Fibroblast of skin of scalp (primary cell): Measurements from ENCODE around the gene TRIM74.
"Not testable (repeated sequence)": the region's sequence is repeated elsewhere in the genome, so short reads cannot be mapped to it uniquely, and the experiment has no call there.

Experiments used
- DNase-seq: peaks from one replicate; pipeline ENCODE4 v3.0.0-alpha.2; 2013

TRIM74 gene

DNA sequence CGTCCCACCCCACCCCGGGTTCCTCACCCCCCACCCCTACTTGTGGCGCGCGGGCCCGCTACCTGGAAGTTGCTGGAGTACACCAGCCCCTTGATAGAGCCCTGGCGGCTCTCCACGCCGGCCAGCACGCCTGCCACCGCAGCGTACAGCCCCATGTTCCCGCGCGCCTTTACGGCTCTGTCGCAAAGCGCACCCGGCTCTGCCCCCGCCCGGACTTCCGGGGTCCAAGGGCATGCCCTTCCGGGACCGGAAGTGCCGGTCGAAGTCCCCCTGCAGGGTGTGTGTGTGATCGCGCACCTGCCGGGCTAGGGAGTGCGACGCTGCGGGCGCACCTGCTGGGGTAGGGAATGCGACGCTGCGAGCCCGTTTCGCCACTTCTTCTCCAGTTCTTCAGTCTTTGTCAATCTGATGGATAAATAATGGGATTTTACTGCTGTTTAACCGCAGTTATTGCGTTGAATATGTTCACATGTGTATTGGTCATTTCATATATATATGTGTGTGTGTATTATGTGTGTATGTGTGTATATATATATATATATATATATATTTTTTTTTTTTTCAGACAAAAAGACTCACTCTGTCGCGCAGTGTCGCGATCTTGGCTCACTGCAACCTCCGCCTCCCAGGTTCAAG is 14.6 kb downstream of the TRIM74 start:
- DNase-seq = not testable (repeated sequence)

GRCh38 chr7:72953901-72954562 is 15.2 kb downstream of the TRIM74 start:
- DNase-seq = not testable (repeated sequence)

DNA sequence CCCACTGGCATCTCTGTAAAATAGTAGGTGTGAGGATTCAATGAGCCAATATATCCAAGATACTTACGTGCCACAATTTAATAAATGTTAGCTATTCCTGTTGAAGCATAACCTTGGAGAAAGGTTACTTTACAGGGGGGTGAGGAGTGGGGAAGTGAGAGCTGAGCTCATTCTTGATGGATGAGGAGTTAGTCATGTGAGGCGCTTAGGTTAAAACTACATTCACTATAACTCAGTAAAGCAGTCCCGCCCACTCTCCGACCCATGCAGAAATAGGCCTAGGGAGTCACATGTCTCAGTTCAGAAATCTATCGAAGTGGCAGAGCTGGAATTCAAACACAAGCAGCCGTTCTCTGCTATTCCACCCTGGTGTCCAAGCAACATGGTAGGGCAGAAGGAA is 18.8 kb downstream of the TRIM74 start:
- DNase-seq = not testable (repeated sequence)

- DNase-seq = not testable (repeated sequence)
Observed at GRCh38 chr7:72949686-72950085, 19.6 kb downstream of the TRIM74 start.

DNA sequence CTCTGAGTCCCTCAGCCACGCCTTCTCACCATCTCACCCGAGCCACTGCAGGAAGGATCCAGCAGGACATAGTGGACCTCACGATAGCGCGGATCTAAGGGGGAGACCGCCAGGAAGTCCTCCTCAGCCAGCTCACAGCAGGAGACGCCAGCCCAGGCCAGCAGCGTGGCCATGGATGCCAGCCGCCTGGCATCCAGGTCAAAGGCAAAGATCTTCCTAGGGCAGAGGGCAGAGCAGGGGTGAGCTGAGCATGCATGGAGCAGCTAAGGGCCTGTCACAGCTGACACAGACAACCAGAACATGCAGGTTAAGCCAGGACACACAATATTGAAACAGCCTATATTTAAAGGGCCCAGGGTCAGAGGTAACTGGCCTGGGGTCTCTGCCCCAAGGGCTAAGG is 20.0 kb downstream of the TRIM74 start:
- DNase-seq = not testable (repeated sequence)

GRCh38 chr7:72948714-72949113 is 20.6 kb downstream of the TRIM74 start:
- DNase-seq = not testable (repeated sequence)

DNA sequence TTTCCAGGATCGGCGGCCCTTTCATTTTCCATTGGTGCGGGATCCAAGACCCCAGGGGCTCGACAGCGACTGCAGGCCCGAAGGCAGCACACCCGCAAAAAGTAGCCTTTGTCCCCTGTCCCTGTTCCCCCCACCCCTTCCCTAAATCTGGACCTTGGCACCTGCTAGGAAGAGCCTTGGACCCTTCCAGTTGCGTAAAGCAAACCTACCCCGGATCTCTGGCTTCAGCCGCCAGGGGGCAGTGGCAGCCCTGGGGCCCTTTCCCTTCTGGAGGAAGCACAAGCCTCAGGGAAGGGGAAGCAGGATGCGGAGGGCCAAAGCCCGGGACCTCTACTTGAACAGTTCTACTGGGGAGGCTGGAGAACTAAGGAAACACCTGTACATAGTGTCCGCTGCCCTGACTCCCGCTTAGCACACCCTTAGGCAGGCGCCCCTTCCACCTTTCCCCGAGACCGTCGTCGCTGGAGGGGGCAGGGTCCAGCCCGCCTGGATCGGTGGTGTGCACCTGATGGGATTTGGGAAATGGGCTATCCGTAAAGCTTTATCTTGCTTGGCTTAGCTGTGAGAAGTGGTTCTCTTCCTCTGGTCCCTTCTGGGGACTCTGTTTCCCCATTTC is 23.0 kb downstream of the TRIM74 start:
- not testable (repeated sequence) for DNase-seq

GRCh38 chr7:72945597-72945996 is 23.7 kb downstream of the TRIM74 start:
- not testable (repeated sequence) for DNase-seq

DNA sequence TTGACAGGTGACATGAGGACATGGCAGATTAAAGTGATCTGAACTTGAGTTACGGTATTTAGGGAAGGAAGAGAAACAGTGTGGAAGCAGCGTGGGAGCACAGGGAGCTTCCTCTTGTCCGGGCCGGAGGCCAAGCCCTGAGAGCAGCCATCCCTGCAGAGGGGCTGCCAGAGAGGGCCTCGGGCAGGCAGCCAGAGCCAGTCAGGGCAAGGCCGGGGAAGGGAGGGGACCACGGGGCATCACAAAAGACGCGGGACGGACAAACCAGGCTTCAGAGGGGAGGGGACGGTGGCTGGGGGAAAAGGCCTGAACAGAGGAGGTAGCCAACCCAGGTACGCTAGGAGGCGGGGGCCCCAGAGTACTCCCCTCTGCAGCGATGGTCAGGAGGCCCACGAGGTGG is 24.3 kb downstream of the TRIM74 start:
- DNase-seq = not testable (repeated sequence)

DNA sequence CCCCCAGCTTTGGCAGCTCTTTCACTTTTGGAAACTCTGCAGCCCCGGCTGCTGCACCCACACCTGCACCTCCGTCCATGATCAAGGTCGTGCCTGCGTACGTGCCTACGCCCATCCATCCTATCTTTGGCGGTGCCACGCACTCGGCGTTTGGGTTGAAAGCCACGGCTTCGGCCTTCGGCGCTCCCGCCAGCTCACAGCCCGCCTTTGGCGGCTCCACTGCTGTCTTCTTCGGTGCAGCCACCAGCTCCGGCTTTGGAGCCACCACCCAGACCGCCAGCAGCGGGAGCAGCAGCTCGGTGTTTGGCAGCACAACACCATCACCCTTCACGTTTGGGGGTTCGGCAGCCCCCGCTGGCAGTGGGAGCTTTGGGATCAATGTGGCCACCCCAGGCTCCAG is 26.3 kb downstream of the TRIM74 start:
- DNase-seq = not testable (repeated sequence)

- not testable (repeated sequence) for DNase-seq
Observed at GRCh38 chr7:72942022-72942705, 27.1 kb downstream of the TRIM74 start.

DNA sequence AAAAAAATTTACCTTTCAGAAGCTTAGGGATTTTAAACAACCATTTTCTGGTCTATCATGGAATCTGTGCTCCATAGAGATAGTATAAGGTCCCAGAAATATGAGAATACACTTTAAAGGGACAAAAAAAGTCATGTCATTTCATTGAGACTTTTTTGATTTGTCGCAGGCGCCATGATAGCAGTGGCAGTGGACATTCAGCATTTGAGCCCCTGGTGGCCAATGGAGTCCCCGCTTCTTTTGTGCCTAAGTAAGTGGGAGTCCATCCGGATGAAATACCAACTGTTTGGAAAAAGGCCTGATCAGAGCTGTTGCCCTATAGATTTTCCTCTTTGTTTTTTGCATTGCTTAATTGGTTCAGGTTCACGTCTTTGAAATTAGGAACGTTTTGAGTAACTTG is 41.0 kb downstream of the TRIM74 start:
- not testable (repeated sequence) for DNase-seq

- not testable (repeated sequence) for DNase-seq
Observed at GRCh38 chr7:72927791-72928190, 41.5 kb downstream of the TRIM74 start.

DNA sequence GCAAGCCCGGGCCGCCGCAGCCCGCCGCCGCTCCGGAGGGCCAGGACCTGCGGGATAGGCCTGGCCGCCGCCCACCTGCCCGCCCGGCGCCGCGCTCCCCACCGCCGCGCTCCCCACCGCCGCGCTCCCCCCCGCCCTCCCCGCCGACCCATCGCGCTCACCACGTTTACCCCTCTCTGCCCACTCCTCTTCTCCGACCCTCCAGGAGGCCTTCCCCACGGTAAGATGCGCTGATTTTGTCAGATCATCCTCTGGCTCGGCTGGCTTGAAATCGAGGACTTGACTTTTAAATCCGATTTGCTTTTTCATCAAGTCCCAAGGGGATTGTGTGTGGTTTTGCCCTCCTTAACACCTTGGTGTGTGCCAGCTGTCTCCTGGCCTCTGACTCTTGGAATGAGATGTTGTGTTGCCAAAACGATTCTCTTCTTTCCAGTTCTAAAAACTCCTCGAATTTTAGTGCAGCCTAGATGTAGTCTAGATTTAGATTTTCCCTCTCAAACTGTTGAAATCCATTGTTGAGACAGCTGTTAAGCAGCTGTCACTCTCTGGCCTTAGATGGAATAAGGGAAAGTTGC is 43.6 kb downstream of the TRIM74 start:
- DNase-seq = peak; percentile 12

GRCh38 chr7:72924733-72925545 is 44.3 kb downstream of the TRIM74 start, which contains the start of gene POM121:
TSS of gene POM121 (plus strand) at chr7:72925095. CDS start at chr7:72925122, 27 bp downstream.
- peak; percentile 87 for DNase-seq

- peak; percentile 10 for DNase-seq
Observed at GRCh38 chr7:72924386-72924732, 44.9 kb downstream of the TRIM74 start.

GRCh38 chr7:72919256-72919775 is 50.0 kb downstream of the TRIM74 start:
- no peak for DNase-seq

- peak; percentile 51 for DNase-seq
Observed at GRCh38 chr7:72914756-72915525, 54.3 kb downstream of the TRIM74 start.

GRCh38 chr7:72913750-72914149 is 55.5 kb downstream of the TRIM74 start:
- DNase-seq = not testable (repeated sequence)

DNA sequence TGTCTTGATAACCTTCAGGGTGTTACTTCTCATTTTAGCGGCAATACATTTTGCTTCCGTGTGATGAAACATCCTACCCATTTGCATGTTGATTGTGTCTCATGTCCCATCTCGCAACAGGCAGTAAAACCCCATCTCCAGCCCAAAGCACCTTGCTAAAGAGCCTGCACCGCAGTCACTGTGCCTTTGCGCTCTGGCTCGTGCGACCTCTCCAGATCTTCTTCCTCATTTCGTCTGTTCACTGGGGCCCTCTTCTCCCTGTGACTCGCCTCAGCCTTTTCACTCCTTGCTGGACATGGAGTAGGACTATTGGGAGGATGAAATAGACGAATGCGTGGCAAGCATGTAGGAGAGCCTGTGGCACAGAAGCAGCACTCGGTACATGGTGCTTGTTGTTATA is 57.9 kb downstream of the TRIM74 start:
- not testable (repeated sequence) for DNase-seq
